Activated CD8-positive, alpha-beta T cell treated with anti-CD3 and anti-CD28 coated beads, Interleukin-2, amount 10 ng/mL, durations not matched to agents 7 days and 5 days (primary cell): ENCODE measurements around the gene IMMP2L. TPM values are rescaled to one million over a fixed set of nuclear protein-coding genes. Genes with fewer than 3 reads are reported as not detected.
"Not testable (repeated sequence)": the region's sequence is repeated elsewhere in the genome, so short reads cannot be mapped to it uniquely, and the experiment has no call there.

Experiments used
- ATAC-seq: fragments of 150-1000 bp; cut with Tn5 transposase; one replicate; pipeline ENCODE4 v1.10.0; 2021; ENCODE audit warnings: moderate library complexity
- CTCF ChIA-PET: fragments of 350-600 bp; sonication (Branson Sonifier 250); formaldehyde crosslinking; loops from one replicate; lab custom pipeline; 2021; ENCODE audit warnings: antibody characterized with exemption; lab: Charles Lee
- POLR2A ChIA-PET: fragments of 350-600 bp; sonication (Branson Sonifier 250); formaldehyde crosslinking; loops from one replicate; lab custom pipeline; 2021; ENCODE audit warnings: antibody characterized with exemption; lab: Charles Lee
- DNase-seq: peaks from one replicate; pipeline ENCODE4 v3.0.0-alpha.2; 2020
- H3K27ac Mint-ChIP-seq: one replicate; pipeline ENCODE4 v1.8.0; 2021; ENCODE audit warnings: mild to moderate bottlenecking, mixed read lengths
- H3K27me3 Mint-ChIP-seq: one replicate; pipeline ENCODE4 v1.8.0; 2021; ENCODE audit warnings: low read depth, mixed read lengths
- H3K36me3 Mint-ChIP-seq: one replicate; pipeline ENCODE4 v1.8.0; 2021; ENCODE audit warnings: low read depth, mixed read lengths
- H3K4me1 Mint-ChIP-seq: one replicate; pipeline ENCODE4 v1.8.0; 2021; ENCODE audit warnings: low read depth, mixed read lengths
- H3K4me3 Mint-ChIP-seq: one replicate; pipeline ENCODE4 v1.8.0; 2021; ENCODE audit warnings: mild to moderate bottlenecking, mixed read lengths
- H3K9me3 Mint-ChIP-seq: one replicate; pipeline ENCODE4 v1.8.0; 2022; ENCODE audit warnings: mixed read lengths; ENCODE audit not compliant: insufficient read depth
- total RNA-seq, 2 experiments: library from RNA; stranded (reverse); gene quantifications; one replicate each; pipeline ENCODE4 v1.2.3, GENCODE V29; 2021

IMMP2L gene
- total RNA-seq, 2 experiments from 2014 or later, result 7.1 to 9.7 TPM

- DNase-seq (no peak), ATAC-seq (no peak)
- Mint-ChIP-seq H3K4me1 (no peaks in the 10 kb centered on the region), H3K4me3 (no peak overlapping the region), H3K27ac (no peak overlapping the region), H3K36me3 (peaks cover 2% of the 10 kb centered on the region), H3K27me3 (no peaks in the 10 kb centered on the region), H3K9me3 (no peaks in the 10 kb centered on the region)
- ChIA-PET CTCF (no interaction called here), POLR2A (no interaction called here)
Measured at GRCh38 chr7:111518264-111518663, 44.0 kb downstream of the IMMP2L start.

- Mint-ChIP-seq H3K4me1 (no peaks in the 10 kb centered on the region), H3K36me3 (peaks cover 2% of the 10 kb centered on the region), H3K4me3 (no peak overlapping the region), H3K9me3 (no peaks in the 10 kb centered on the region), H3K27ac (no peak overlapping the region), H3K27me3 (no peaks in the 10 kb centered on the region)
- DNase-seq, result no peak
- ChIA-PET POLR2A (no interaction called here), CTCF (no interaction called here)
- no peak for ATAC-seq
Measured at GRCh38 chr7:111517549-111517951, 44.7 kb downstream of the IMMP2L start.

- no peak overlapping the region for H3K27ac Mint-ChIP-seq
- ATAC-seq, result no peak
- no peak overlapping the region for H3K4me3 Mint-ChIP-seq
- ChIA-PET CTCF (no interaction called here), POLR2A (no interaction called here)
- no peaks in the 10 kb centered on the region for H3K4me1 Mint-ChIP-seq
- H3K9me3 Mint-ChIP-seq, result no peaks in the 10 kb centered on the region
- peaks cover 2% of the 10 kb centered on the region for H3K36me3 Mint-ChIP-seq
- no peak for DNase-seq
- no peaks in the 10 kb centered on the region for H3K27me3 Mint-ChIP-seq
Measured at GRCh38 chr7:111516612-111517011, 45.7 kb downstream of the IMMP2L start.

GRCh38 chr7:111513566-111513965 is 48.7 kb downstream of the IMMP2L start:
- no peaks in the 10 kb centered on the region for H3K36me3 Mint-ChIP-seq
- no peaks in the 10 kb centered on the region for H3K4me1 Mint-ChIP-seq
- no peak overlapping the region for H3K27ac Mint-ChIP-seq
- POLR2A ChIA-PET, result no interaction called here
- DNase-seq (no peak), ATAC-seq (no peak)
- no peak overlapping the region for H3K4me3 Mint-ChIP-seq
- CTCF ChIA-PET, result no interaction called here
- no peaks in the 10 kb centered on the region for H3K9me3 Mint-ChIP-seq
- H3K27me3 Mint-ChIP-seq, result no peaks in the 10 kb centered on the region

GRCh38 chr7:111511845-111512244 is 50.4 kb downstream of the IMMP2L start:
- ChIA-PET CTCF (no interaction called here), POLR2A (no interaction called here)
- no peak for DNase-seq
- Mint-ChIP-seq H3K9me3 (no peaks in the 10 kb centered on the region), H3K4me1 (no peaks in the 10 kb centered on the region), H3K27ac (no peak overlapping the region), H3K27me3 (no peaks in the 10 kb centered on the region), H3K4me3 (no peak overlapping the region), H3K36me3 (no peaks in the 10 kb centered on the region)
- no peak for ATAC-seq

- DNase-seq, result no peak
- ChIA-PET CTCF (interaction anchor here (1.2 kb wide), 1 partner anchor 52 kb away, joined by 3 read pairs; the partner anchor contains the start of gene IMMP2L), POLR2A (no interaction called here)
- Mint-ChIP-seq H3K4me3 (no peak overlapping the region), H3K9me3 (no peaks in the 10 kb centered on the region), H3K4me1 (no peaks in the 10 kb centered on the region), H3K36me3 (no peaks in the 10 kb centered on the region), H3K27ac (no peak overlapping the region), H3K27me3 (no peaks in the 10 kb centered on the region)
- no peak for ATAC-seq
Measured at GRCh38 chr7:111510584-111511378, 51.5 kb downstream of the IMMP2L start.

- DNase-seq (no peak), ATAC-seq (no peak)
- POLR2A ChIA-PET, result no interaction called here
- Mint-ChIP-seq H3K27ac (no peak overlapping the region), H3K27me3 (no peaks in the 10 kb centered on the region), H3K4me1 (no peaks in the 10 kb centered on the region), H3K36me3 (no peaks in the 10 kb centered on the region), H3K4me3 (no peak overlapping the region), H3K9me3 (no peaks in the 10 kb centered on the region)
- CTCF ChIA-PET, result interaction anchor here (1.2 kb wide), 1 partner anchor 53 kb away, joined by 3 read pairs; the partner anchor contains the start of gene IMMP2L
Measured at GRCh38 chr7:111510062-111510461, 52.2 kb downstream of the IMMP2L start.

GRCh38 chr7:111509288-111509687 is 53.0 kb downstream of the IMMP2L start:
- no peak for DNase-seq
- ATAC-seq, result no peak
- CTCF ChIA-PET, result no interaction called here
- H3K36me3 Mint-ChIP-seq, result no peaks in the 10 kb centered on the region
- no peaks in the 10 kb centered on the region for H3K4me1 Mint-ChIP-seq
- POLR2A ChIA-PET, result no interaction called here
- H3K4me3 Mint-ChIP-seq, result no peak overlapping the region
- H3K27ac Mint-ChIP-seq, result no peak overlapping the region
- H3K9me3 Mint-ChIP-seq, result no peaks in the 10 kb centered on the region
- no peaks in the 10 kb centered on the region for H3K27me3 Mint-ChIP-seq

GRCh38 chr7:111508387-111508786 is 53.9 kb downstream of the IMMP2L start:
- no peak for ATAC-seq
- Mint-ChIP-seq H3K9me3 (no peaks in the 10 kb centered on the region), H3K4me3 (no peak overlapping the region), H3K36me3 (no peaks in the 10 kb centered on the region), H3K4me1 (no peaks in the 10 kb centered on the region), H3K27ac (no peak overlapping the region), H3K27me3 (no peaks in the 10 kb centered on the region)
- ChIA-PET CTCF (no interaction called here), POLR2A (no interaction called here)
- no peak for DNase-seq

- CTCF ChIA-PET, H3K4me3 Mint-ChIP-seq, DNase-seq, H3K4me1 Mint-ChIP-seq, H3K27ac Mint-ChIP-seq, ATAC-seq, POLR2A ChIA-PET, H3K9me3 Mint-ChIP-seq, H3K36me3 Mint-ChIP-seq, H3K27me3 Mint-ChIP-seq: not testable (repeated sequence)
Measured at GRCh38 chr7:111505422-111505821, 56.9 kb downstream of the IMMP2L start.

GRCh38 chr7:111501799-111502198 is 60.5 kb downstream of the IMMP2L start:
- H3K27ac Mint-ChIP-seq, POLR2A ChIA-PET, DNase-seq, CTCF ChIA-PET, H3K36me3 Mint-ChIP-seq, H3K27me3 Mint-ChIP-seq, H3K4me1 Mint-ChIP-seq, ATAC-seq, H3K4me3 Mint-ChIP-seq, H3K9me3 Mint-ChIP-seq: not testable (repeated sequence)

- H3K9me3 Mint-ChIP-seq, result peaks cover 5% of the 10 kb centered on the region
- ChIA-PET POLR2A (no interaction called here), CTCF (no interaction called here)
- no peaks in the 10 kb centered on the region for H3K4me1 Mint-ChIP-seq
- no peaks in the 10 kb centered on the region for H3K27me3 Mint-ChIP-seq
- H3K4me3 Mint-ChIP-seq, result no peak overlapping the region
- no peaks in the 10 kb centered on the region for H3K36me3 Mint-ChIP-seq
- DNase-seq (no peak), ATAC-seq (no peak)
- no peak overlapping the region for H3K27ac Mint-ChIP-seq
Measured at GRCh38 chr7:111499027-111499426, 63.3 kb downstream of the IMMP2L start.
